GM19395 (cell line): ENCODE results near the gene PCSK6.
A peak's percentile ranks its signal among the peaks of the same experiment; 100 is the strongest.
"Not testable (repeated sequence)": the region's sequence is repeated elsewhere in the genome, so short reads cannot be mapped to it uniquely, and the experiment has no call there.

Experiments
- ATAC-seq: cut with Tn5 transposase; IDR thresholded peaks from one replicate; pipeline ENCODE4 v1.9.1; 2021; ENCODE audit warnings: mild to moderate bottlenecking, moderate library complexity; ENCODE audit not compliant: unreplicated experiment

The PCSK6 gene

GRCh38 chr15:101295607-101296161 lies 193.8 kb downstream of the PCSK6 start:
- ATAC-seq: no peak

GRCh38 chr15:101294731-101295606 lies 194.5 kb downstream of the PCSK6 start, which contains the start of gene SNRPA1:
Gene SNRPA1 (minus strand): TSS chr15:101295248. CDS start chr15:101295178, 70 bp downstream.
- ATAC-seq: peak; percentile 83

- ATAC-seq: no peak
Measured at GRCh38 chr15:101293122-101293521, 196.4 kb downstream of the PCSK6 start.

GRCh38 chr15:101288905-101289513 lies 200.5 kb downstream of the PCSK6 start:
- ATAC-seq: no peak

- ATAC-seq: not testable (repeated sequence)
Measured at GRCh38 chr15:101287342-101287741, 202.2 kb downstream of the PCSK6 start.

GRCh38 chr15:101286471-101287114 lies 202.9 kb downstream of the PCSK6 start:
- ATAC-seq: no peak

- ATAC-seq: no peak
Measured at GRCh38 chr15:101283931-101284330, 205.6 kb downstream of the PCSK6 start.

- ATAC-seq: no peak
Measured at GRCh38 chr15:101280007-101280406, 209.5 kb downstream of the PCSK6 start.

- ATAC-seq: no peak
Measured at GRCh38 chr15:101277943-101278564, 211.5 kb downstream of the PCSK6 start.

- ATAC-seq: peak; percentile 80
Measured at GRCh38 chr15:101277038-101277822, 212.3 kb downstream of the PCSK6 start, which contains the start of gene SELENOS. Gene SELENOS (minus strand): TSS chr15:101277485. CDS start chr15:101277417, 68 bp downstream.

- peak; percentile 54 for ATAC-seq
Measured at GRCh38 chr15:101276501-101277037, 212.9 kb downstream of the PCSK6 start.

GRCh38 chr15:101275018-101275417 lies 214.5 kb downstream of the PCSK6 start:
- peak; percentile 42 for ATAC-seq

GRCh38 chr15:101273534-101273933 lies 216.0 kb downstream of the PCSK6 start:
- ATAC-seq: no peak

GRCh38 chr15:101272584-101272983 lies 216.9 kb downstream of the PCSK6 start:
- ATAC-seq: no peak

GRCh38 chr15:101269479-101270223 lies 219.9 kb downstream of the PCSK6 start:
- ATAC-seq: no peak

GRCh38 chr15:101267320-101268104 lies 222.0 kb downstream of the PCSK6 start:
- no peak for ATAC-seq

GRCh38 chr15:101266787-101267186 lies 222.7 kb downstream of the PCSK6 start:
- no peak for ATAC-seq

- ATAC-seq: no peak
Measured at GRCh38 chr15:101266034-101266433, 223.5 kb downstream of the PCSK6 start.
